ENCODE data around the gene VN1R5.

VN1R5 gene

DNA sequence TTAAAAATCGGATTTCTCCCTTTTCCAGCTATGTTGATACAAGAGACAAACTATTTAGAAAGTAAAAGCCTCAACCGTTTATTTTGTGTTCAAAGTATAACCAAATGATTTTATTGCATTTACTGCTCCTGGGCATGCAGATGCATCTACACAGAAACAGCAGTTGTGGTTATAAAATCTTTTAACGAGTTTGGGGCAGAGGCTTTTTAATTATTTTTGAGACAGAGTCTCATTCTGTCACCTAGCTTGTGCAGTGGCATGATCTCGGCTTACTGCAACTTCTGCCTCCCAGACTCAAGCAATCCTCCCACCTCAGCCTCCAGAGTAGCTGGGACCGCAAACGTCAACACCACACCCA, 42.2 kb downstream of the VN1R5 start:
- DNase-seq (ENCODE audit: low read depth), result no peak
- H3K4me3 ChIP-seq (ENCODE audit: low read depth, low read length), result no peak overlapping the region

DNA sequence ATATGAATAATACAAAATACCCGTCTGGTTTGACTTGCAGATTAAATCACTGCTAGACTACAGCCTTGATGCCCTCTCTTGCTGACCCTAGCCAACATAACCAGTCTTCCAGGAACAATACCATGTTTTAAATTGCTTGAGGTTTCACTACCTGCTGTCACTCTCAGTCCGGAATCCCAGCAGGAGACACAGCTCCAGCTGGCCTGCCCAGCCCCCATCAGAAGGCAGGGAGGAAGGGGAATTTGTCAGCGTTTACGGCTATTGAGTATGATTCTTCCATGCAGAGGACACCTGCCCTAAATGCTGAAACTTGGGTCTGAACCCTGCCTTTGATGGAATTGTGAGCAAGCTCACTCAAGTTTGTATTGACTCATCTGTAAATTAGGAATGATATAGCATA, 42.8 kb downstream of the VN1R5 start:
- DNase-seq (ENCODE audit: low read depth), result no peak
- H3K4me3 ChIP-seq (ENCODE audit: low read depth, low read length), result no peak overlapping the region

DNA sequence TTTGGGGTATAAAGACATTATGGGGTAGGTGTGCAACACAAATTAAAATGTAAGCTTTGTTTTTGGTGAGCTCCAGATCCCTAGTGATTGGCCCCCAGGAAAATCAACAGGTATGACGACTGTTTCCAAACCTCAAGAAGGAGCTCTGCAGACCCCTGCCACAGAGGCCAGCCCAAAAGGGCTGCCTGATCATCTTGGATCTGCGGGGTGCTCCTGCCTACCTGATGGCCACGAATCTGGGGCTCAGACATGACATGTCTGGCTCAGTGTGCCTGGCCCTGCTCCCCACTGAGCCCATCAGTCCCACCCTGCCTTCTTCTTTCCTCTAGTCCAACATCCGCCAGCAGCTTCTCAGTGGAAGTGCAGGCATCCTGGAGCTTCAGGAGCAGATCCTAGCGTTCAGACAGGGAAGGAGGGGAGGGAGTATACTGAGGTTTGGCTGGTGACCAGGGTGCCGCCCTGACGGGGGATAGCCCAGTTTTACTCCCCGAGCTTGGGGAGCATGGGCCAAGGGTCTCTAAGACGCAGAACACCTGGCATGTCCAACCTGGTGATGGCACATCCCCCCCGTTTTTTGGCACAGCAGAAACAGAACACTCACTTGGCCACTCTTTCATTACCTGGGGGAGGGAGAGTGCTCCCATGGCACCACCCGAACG, 44.0 kb downstream of the VN1R5 start:
- no peak for DNase-seq (ENCODE audit: low read depth)

DNA sequence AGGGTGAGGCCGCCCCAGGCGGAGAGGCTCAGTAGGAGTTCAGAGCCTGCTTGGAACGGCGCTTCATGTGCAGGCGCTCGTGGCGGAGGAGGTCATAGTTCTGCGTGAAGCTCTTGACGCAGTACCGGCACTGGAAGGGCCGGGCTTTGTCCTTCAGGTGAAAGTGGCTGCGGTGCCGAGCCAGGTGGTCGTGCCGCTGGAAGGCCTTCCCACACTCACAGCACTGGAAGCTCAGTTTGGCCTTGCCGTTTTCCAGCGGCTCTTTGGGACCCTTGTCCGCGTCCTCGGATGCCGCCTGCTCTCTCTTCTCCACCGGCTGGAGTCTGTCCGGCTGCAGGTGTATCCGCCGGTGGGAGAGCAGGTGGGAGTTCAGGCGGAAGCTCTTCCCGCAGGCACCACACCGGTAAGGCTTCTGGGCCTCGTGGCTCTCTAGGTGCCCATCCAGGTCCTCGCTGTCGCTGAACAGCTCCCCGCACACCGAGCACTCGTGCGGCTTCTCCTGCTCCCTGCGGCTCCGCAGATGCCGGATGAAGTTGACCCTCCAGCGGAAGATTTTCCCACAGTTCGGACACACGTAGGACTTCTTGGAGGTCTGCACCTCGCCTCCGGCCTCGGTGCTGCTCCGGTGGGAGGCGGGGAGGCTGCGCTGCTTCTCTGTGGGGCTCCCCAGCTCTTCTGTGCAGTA, 44.8 kb downstream of the VN1R5 start:
- no peak overlapping the region for H3K4me3 ChIP-seq (ENCODE audit: low read depth, low read length)
- DNase-seq (ENCODE audit: low read depth), result no peak

More for the DNA sequence above, 44.0 kb downstream of the VN1R5 start:
- no peak overlapping the region for H3K4me3 ChIP-seq (ENCODE audit: low read depth, low read length)

DNA sequence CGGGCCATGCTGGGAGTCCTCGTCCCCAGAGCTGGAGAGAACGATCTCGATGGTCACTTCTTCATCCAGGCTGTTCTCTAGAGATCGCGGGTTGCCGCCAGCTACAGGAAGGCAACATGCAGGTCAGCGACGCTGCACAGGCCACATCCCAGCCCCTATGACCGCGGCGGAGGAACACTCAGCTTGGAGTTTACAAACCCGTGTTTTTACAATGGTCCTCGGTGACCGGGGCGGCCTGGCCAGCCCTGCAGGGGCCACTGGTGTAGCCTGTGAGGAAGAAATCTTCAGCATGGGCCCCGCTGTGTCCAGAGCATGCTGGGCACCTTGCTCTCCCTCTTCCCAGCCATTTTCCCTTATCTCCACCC, 45.3 kb downstream of the VN1R5 start:
- DNase-seq (ENCODE audit: low read depth), result no peak
- no peak overlapping the region for H3K4me3 ChIP-seq (ENCODE audit: low read depth, low read length)

DNA sequence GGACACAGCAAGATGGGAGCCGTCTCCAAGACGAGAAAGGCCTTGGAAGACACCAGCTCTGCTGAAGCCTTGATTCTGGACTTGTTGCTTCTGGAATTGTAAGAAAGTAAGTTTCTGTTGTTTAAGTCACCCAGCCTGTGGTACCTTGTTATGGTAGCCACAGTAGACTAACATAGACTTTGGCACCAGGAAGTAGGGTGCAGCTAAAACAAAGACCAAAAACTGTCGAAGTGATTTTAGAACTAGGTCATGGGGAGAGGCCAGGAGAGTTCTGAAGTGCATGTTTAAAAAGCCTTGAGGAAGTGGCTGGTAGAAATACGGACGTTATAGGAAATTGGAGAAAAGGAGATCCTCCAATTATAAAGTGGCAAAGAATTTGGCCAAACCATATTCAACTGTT, 47.3 kb downstream of the VN1R5 start:
- DNase-seq (ENCODE audit: low read depth), result no peak
- H3K4me3 ChIP-seq (ENCODE audit: low read depth, low read length), result no peak overlapping the region

DNA sequence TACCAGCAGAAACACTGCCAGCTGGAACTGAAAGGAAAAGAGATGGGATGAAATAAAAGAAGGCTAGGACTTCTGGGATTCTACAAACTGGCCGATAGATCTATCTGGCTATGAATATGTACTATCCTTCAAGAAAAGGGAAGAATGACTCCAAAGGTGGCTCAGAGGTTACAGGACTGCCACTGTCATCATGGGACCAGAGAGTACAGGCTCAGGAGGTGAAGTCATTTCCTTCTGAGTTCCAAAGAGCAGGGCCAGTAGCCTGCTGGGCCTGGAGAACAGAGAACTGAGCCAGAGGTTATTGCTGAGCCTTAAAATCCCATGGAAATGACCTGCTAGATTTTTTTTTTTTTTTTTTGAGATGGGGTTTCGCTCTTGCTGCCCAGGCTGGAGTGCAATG, 48.2 kb downstream of the VN1R5 start:
- DNase-seq (ENCODE audit: low read depth), result no peak
- H3K4me3 ChIP-seq (ENCODE audit: low read depth, low read length), result no peak overlapping the region

All from skeletal muscle cell (primary cell).